Aorta (tissue), 5 donors: Measurements from ENCODE around the gene LMX1B. TPM values are rescaled to one million over a fixed set of nuclear protein-coding genes. Genes with fewer than 3 reads are reported as not detected.

ENCODE experiments used
- ATAC-seq: fragments of 200-7000 bp; cut with Tn5 transposase; one replicate; pipeline ENCODE4 v1.9.1; 2022; ENCODE audit warnings: moderate library complexity; ENCODE audit not compliant: low FRiP score
- DNase-seq, 2 donors: peaks; one replicate each; pipeline ENCODE4 v3.0.0-alpha.2; 2020
- H3K27ac ChIP-seq, 2 donors: one replicate each; pipeline ENCODE4 v1.5.1; 2013; ENCODE audit warnings: low read length in 2 of 2, mild to moderate bottlenecking in 2 of 2, moderate library complexity in 2 of 2, control low read depth in 1 of 2, inconsistent platforms in 1 of 2, low read depth in 1 of 2
- H3K27me3 ChIP-seq, 2 donors: one replicate each; pipeline ENCODE4 v1.6.1; 2013; ENCODE audit warnings: control low read depth in 1 of 2, low read length in 1 of 2, mild to moderate bottlenecking in 1 of 2, moderate library complexity in 1 of 2; ENCODE audit not compliant: insufficient read depth in 2 of 2, control insufficient read depth in 1 of 2
- H3K36me3 ChIP-seq, 2 donors: one replicate each; pipeline ENCODE4 v1.6.1; 2013; ENCODE audit warnings: control low read depth in 1 of 2, low read length in 1 of 2, mild to moderate bottlenecking in 1 of 2; ENCODE audit not compliant: insufficient read depth in 2 of 2, control insufficient read depth in 1 of 2
- H3K4me1 ChIP-seq, 2 donors: one replicate each; pipeline ENCODE4 v1.6.1; 2013; ENCODE audit warnings: low read length in 2 of 2, control low read depth in 1 of 2, mild to moderate bottlenecking in 1 of 2, moderate library complexity in 1 of 2; ENCODE audit not compliant: insufficient read depth in 2 of 2, control insufficient read depth in 1 of 2
- H3K4me3 ChIP-seq, 2 donors: one replicate each; pipeline ENCODE4 v1.5.1; 2013; ENCODE audit warnings: low read length in 2 of 2, control low read depth in 1 of 2, mild to moderate bottlenecking in 1 of 2
- H3K9me3 ChIP-seq: one replicate; pipeline ENCODE4 v1.6.1; 2013; ENCODE audit warnings: mild to moderate bottlenecking, low read length; ENCODE audit not compliant: control insufficient read depth
- WGBS, 2 donors: extraction: QIAGEN DNeasy Blood & Tissue Kit; methylation state at CpG; one replicate each; pipeline ENCODE4 v1.1.7; 2013; 5-methylcytosine and 5-hydroxymethylcytosine counted together
- intact Hi-C, 2 donors: fragments of 100-400 bp; cut with DNase I; formaldehyde crosslinking; loops; one replicate each; pipeline versions ENCODE4 v1.14.2 to v1.15.0; 2022
- polyA plus RNA-seq, 2 donors: library from polyadenylated mRNA; stranded (reverse); fragments of 200-250 nt; gene quantifications; one replicate each; pipeline ENCODE4 v1.2.3, GENCODE V29; 2013
- total RNA-seq, 2 donors: library from RNA; stranded (reverse); fragmentation: NEBNext Ultra II Directional; extraction: Animal tissue kit (Norgen Biotek cat#: 25700); gene quantifications; one replicate each; pipeline ENCODE4 v1.2.1, GENCODE V29; 2021
- donor health status: healthy with polysubstance abuse.
- donor health status: Bipolar disorder and iron deficiency.
- donor health status: DM: no; HTN: no; CAD: no.
- donor health status: DM: no; HTN: no; CAD: no.
- donor health status: DM: yes; HTN: yes; CAD: no.

Gene LMX1B
- total and polyA plus RNA-seq, 4 donors = 0.32 to 1.6 TPM; not detected in 2

GRCh38 chr9:126682113-126682810, 68.5 kb downstream of the LMX1B start:
- H3K36me3 ChIP-seq = no peaks in the 10 kb centered on the region
- H3K9me3 ChIP-seq = no peaks in the 10 kb centered on the region
- no peaks in the 10 kb centered on the region for H3K4me1 ChIP-seq
- no peak overlapping the region for H3K4me3 ChIP-seq
- no peak overlapping the region for H3K27ac ChIP-seq
- ATAC-seq = no peak
- H3K27me3 ChIP-seq = no peaks in the 10 kb centered on the region
- intact Hi-C loops = no loop called here
- 35 to 43% methylated on average over 24 of the region's 24 CpGs for WGBS, 2 donors
- DNase-seq = no peak

GRCh38 chr9:126682928-126683697, 69.4 kb downstream of the LMX1B start:
- H3K27me3 ChIP-seq = no peaks in the 10 kb centered on the region
- 8 to 12% methylated on average over 41 to 69 of the region's 69 CpGs for WGBS, 2 donors
- no peak for DNase-seq
- H3K4me3 ChIP-seq = no peak overlapping the region
- H3K36me3 ChIP-seq = no peaks in the 10 kb centered on the region
- H3K27ac ChIP-seq = no peak overlapping the region
- H3K4me1 ChIP-seq = no peaks in the 10 kb centered on the region
- no peak for ATAC-seq
- intact Hi-C loops = no loop called here
- H3K9me3 ChIP-seq = no peaks in the 10 kb centered on the region

GRCh38 chr9:126683698-126684044, 69.9 kb downstream of the LMX1B start:
- intact Hi-C loops = no loop called here
- Histone ChIP-seq H3K4me3 (no peak overlapping the region), H3K27me3 (no peaks in the 10 kb centered on the region), H3K9me3 (no peaks in the 10 kb centered on the region), H3K36me3 (no peaks in the 10 kb centered on the region), H3K4me1 (no peaks in the 10 kb centered on the region), H3K27ac (no peak overlapping the region)
- WGBS, 2 donors = 78 to 80% methylated on average over 5 of the region's 5 CpGs
- ATAC-seq (no peak), DNase-seq (no peak)

GRCh38 chr9:126684345-126684744, 70.6 kb downstream of the LMX1B start:
- no peaks in the 10 kb centered on the region for H3K9me3 ChIP-seq
- no peak for ATAC-seq
- no peak for DNase-seq
- intact Hi-C loops = no loop called here
- no peak overlapping the region for H3K4me3 ChIP-seq
- no peaks in the 10 kb centered on the region for H3K27me3 ChIP-seq
- no peak overlapping the region for H3K27ac ChIP-seq
- WGBS, 2 donors = 84 to 96% methylated on average over 3 of the region's 3 CpGs
- H3K36me3 ChIP-seq = no peaks in the 10 kb centered on the region
- H3K4me1 ChIP-seq = no peaks in the 10 kb centered on the region

- Histone ChIP-seq H3K4me3 (no peak overlapping the region), H3K4me1 (no peaks in the 10 kb centered on the region), H3K9me3 (no peaks in the 10 kb centered on the region), H3K36me3 (no peaks in the 10 kb centered on the region), H3K27ac (no peak overlapping the region), H3K27me3 (no peaks in the 10 kb centered on the region)
- intact Hi-C loops = no loop called here
- WGBS, 2 donors = 69 to 73% methylated on average over 5 of the region's 5 CpGs
- ATAC-seq (no peak), DNase-seq (no peak)
These were observed 71.3 kb downstream of the LMX1B start for GRCh38 chr9:126684965-126685465.

- Histone ChIP-seq H3K27ac (no peak overlapping the region), H3K9me3 (no peaks in the 10 kb centered on the region), H3K27me3 (no peaks in the 10 kb centered on the region), H3K4me1 (no peaks in the 10 kb centered on the region), H3K36me3 (no peaks in the 10 kb centered on the region), H3K4me3 (no peak overlapping the region)
- WGBS, 2 donors = 79 to 84% methylated on average over 20 of the region's 20 CpGs
- intact Hi-C loops = no loop called here
- no peak for ATAC-seq
- no peak for DNase-seq
These were observed 74.3 kb downstream of the LMX1B start for GRCh38 chr9:126687930-126688461.

GRCh38 chr9:126688617-126689016, 74.9 kb downstream of the LMX1B start:
- WGBS, 2 donors = 77 to 86% methylated on average over 3 of the region's 3 CpGs
- ATAC-seq (no peak), DNase-seq (no peak)
- Histone ChIP-seq H3K4me3 (no peak overlapping the region), H3K36me3 (no peaks in the 10 kb centered on the region), H3K4me1 (no peaks in the 10 kb centered on the region), H3K27ac (no peak overlapping the region), H3K9me3 (no peaks in the 10 kb centered on the region), H3K27me3 (no peaks in the 10 kb centered on the region)
- intact Hi-C loops = no loop called here

GRCh38 chr9:126689027-126689825, 75.5 kb downstream of the LMX1B start:
- intact Hi-C loops = no loop called here

More at GRCh38 chr9:126689027-126689825, 75.5 kb downstream of the LMX1B start:
- no peaks in the 10 kb centered on the region for H3K27me3 ChIP-seq
- no peak overlapping the region for H3K4me3 ChIP-seq
- DNase-seq (no peak), ATAC-seq (no peak)
- H3K27ac ChIP-seq = no peak overlapping the region
- H3K36me3 ChIP-seq = no peaks in the 10 kb centered on the region
- no peaks in the 10 kb centered on the region for H3K4me1 ChIP-seq
- no peaks in the 10 kb centered on the region for H3K9me3 ChIP-seq
- 66 to 70% methylated on average over 23 to 24 of the region's 24 CpGs for WGBS, 2 donors
